ACC112 (cell line): Measurements from ENCODE around the gene PDIK1L.
"Not testable (repeated sequence)": the region's sequence is repeated elsewhere in the genome, so short reads cannot be mapped to it uniquely, and the experiment has no call there.

Experiments
- H2AFZ ChIP-seq: fragments of 200-600 bp; sonication (generic); one replicate; pipeline ENCODE4 v1.6.0; 2017; ENCODE audit warnings: antibody characterized with exemption, low read length; ENCODE audit not compliant: unreplicated experiment
- H3K27ac ChIP-seq: fragments of 200-600 bp; sonication (generic); 2 replicates; pipeline ENCODE4 v1.5.1; 2014; ENCODE audit warnings: low read depth, mild to moderate bottlenecking, antibody characterized with exemption, low read length, moderate library complexity
- H3K27me3 ChIP-seq: fragments of 200-600 bp; sonication (generic); 2 replicates; pipeline ENCODE4 v1.6.1; 2014; ENCODE audit warnings: mild to moderate bottlenecking, antibody characterized with exemption, low read length, moderate library complexity, mixed read lengths; ENCODE audit not compliant: insufficient read depth
- H3K36me3 ChIP-seq: fragments of 200-600 bp; sonication (generic); 2 replicates; pipeline ENCODE4 v1.6.1; 2016; ENCODE audit warnings: mild to moderate bottlenecking, antibody characterized with exemption, low read length, moderate library complexity, mixed read lengths; ENCODE audit not compliant: insufficient read depth
- H3K4me1 ChIP-seq: fragments of 200-600 bp; sonication (generic); one replicate; pipeline ENCODE4 v1.6.1; 2016; ENCODE audit warnings: low read length, mixed read lengths; ENCODE audit not compliant: insufficient read depth, unreplicated experiment, control insufficient read depth
- H3K4me3 ChIP-seq: fragments of 200-600 bp; sonication (generic); 2 replicates; pipeline ENCODE4 v1.5.1; 2014; ENCODE audit warnings: mild to moderate bottlenecking, low read depth, low read length
- H3K79me2 ChIP-seq: fragments of 200-600 bp; sonication (generic); one replicate; pipeline ENCODE4 v1.6.0; 2016; ENCODE audit warnings: low read length; ENCODE audit not compliant: control insufficient read depth, unreplicated experiment, insufficient read depth

PDIK1L gene

DNA sequence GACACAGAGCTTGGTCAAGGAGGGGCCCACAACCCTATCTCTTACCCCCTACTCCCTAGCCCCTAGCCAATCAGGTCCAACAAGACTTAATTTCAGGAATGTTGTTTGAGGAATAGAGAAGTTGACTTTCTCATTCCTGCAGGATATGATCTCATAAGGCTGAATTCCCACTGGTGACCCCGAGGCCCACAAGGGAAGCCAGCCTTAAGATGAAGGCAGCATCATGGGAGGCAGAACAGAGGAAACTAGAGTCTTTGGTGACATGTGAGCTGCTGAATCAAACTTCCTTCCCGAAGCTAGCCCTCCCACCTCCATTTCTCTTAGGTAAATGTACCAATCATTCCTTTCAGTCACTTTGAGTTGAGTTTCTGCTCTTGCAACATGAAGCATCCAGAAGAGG is 9.1 kb upstream of the PDIK1L start:
- no peak overlapping the region for H3K4me3 ChIP-seq
- no peaks in the 10 kb centered on the region for H3K79me2 ChIP-seq
- peaks cover 16% of the 10 kb centered on the region for H3K4me1 ChIP-seq
- H3K27ac ChIP-seq: no peak overlapping the region
- H3K36me3 ChIP-seq: no peaks in the 10 kb centered on the region
- H3K27me3 ChIP-seq: no peaks in the 10 kb centered on the region
- H2AFZ ChIP-seq: no peak overlapping the region

DNA sequence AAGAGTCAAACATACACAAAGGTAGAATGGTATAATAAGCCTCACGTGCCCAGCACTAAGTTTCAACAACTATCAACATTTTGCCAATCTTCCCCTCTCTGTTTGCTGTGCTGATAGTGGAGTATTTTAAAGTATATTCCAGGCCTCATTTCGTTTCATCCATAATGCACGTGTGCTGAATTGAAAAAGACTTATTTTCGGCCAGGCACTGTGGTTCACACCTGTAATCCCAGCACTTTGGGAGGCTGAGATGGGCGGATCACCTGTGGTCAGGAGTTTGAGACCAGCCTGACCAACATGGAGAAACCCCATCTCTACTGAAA is 6.4 kb upstream of the PDIK1L start:
- H3K4me1 ChIP-seq: peaks cover 14% of the 10 kb centered on the region
- not testable (repeated sequence) for H3K36me3 ChIP-seq, H2AFZ ChIP-seq, H3K27ac ChIP-seq, H3K27me3 ChIP-seq, H3K79me2 ChIP-seq, H3K4me3 ChIP-seq

DNA sequence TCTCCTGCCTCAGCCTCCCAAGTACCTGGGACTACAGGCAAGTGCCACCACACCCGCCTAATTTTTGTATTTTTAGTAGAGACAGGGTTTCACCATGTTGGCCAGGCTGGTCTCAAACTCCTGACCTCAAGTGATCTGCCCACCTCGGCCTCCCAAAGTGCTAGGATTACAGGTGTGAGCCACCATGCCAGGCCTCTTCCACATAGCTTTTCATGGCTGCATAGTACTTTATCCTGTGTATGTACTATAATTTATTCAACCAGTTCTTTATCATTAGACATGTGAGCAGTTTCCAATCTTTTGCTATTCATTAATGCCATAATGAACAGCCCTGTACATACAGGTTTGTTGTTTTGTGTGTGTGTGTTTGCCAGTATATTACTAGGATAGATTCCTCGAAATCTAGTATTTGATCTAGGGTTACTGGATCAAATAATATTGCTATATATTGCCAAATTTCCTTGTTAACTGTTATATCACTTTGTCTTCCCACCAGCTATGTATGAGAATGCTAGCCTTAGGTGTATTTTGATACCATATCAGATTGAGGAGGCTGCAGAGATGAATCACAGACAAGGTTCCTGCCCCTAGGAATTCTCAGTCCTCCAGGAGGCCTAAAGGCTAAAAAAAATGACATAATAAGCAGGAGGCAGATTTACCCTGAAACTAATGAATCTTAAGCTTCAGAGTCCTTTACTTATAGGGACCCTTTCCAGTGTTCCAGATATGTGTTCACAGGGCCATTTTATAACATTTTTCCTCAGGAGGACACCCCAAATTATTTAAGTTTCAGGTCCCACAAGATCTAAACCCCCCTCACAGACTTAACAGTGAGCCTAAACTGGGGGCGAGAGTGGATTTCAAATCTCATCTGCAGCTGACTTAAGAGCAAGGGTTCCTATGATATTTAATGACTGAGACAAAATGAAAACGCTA is 2.1 kb upstream of the PDIK1L start:
- no peaks in the 10 kb centered on the region for H3K36me3 ChIP-seq

DNA sequence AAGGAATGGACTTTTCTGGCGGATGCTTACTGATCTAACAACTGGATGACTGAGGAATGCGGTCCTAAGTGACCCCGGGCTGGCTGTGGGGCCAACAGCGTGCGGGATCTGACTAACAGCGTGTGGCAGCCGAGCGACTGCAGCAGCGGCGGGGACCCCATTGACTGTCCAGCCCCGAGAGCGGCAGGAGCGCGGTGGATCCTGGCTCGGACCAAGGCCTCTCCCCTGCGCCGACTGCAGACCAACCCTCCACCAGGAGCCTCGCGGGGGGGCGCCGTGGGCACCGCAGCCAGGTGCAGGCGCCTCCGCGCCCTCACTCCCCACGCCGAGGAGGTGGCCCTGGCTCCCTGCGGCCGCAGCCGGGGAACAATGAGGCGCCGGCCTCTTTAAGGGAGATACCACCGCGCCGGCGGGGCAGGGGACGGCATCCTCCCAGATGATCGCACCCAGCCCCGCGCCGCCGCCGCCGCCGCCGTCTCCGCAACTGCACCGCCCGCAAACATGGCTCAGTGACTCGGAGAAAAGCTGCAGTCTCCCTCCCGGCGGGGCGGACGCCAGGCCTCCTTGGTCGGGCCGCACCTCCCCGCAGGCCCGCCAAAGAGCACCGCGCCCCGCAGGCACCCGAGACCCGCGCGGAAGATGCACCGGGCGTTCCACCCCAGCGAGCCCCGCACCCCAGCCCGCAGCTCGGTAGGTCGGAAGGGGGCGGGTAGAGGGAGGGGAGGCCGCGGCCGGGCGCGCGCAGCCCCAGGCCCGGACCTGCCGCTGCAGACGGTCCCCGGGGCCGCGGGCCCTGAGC is 694 bp upstream of the PDIK1L start:
- H3K36me3 ChIP-seq: no peaks in the 10 kb centered on the region
- H3K79me2 ChIP-seq: peaks cover 7% of the 10 kb centered on the region
- peak overlapping the region; percentile 90 for H3K4me3 ChIP-seq
- H3K27ac ChIP-seq: peak overlapping the region; percentile 23; the same call in 1 of the 2 replicates
- H3K4me1 ChIP-seq: peaks cover 6% of the 10 kb centered on the region
- peak overlapping the region; percentile 94 for H2AFZ ChIP-seq
- no peaks in the 10 kb centered on the region for H3K27me3 ChIP-seq

More for the DNA sequence above, 2.1 kb upstream of the PDIK1L start:
- peaks cover 7% of the 10 kb centered on the region for H3K79me2 ChIP-seq
- peaks cover 6% of the 10 kb centered on the region for H3K4me1 ChIP-seq
- H3K27ac ChIP-seq: no peak overlapping the region
- H3K27me3 ChIP-seq: no peaks in the 10 kb centered on the region
- no peak overlapping the region for H3K4me3 ChIP-seq
- no peak overlapping the region for H2AFZ ChIP-seq

DNA sequence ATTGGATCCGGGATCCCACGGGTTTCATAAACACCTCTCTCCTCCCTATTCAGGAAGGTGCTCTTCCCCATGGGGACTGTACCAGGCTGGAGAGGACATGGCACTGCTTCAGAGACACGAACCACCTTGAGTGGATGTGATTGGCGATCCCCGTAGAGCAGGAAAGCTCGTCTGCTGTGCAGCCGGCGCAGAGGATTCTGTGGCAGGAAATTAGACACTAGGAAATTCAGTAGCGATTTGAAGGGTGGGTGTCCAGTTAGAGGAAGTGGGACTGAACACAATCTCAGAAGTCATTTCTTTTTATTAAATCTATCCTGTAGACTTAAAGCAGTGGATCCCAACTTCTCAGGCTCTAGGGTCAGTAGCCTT is 767 bp downstream of the PDIK1L start:
- H3K27ac ChIP-seq: no peak overlapping the region
- peaks cover 7% of the 10 kb centered on the region for H3K79me2 ChIP-seq
- H2AFZ ChIP-seq: peak overlapping the region; percentile 95

DNA sequence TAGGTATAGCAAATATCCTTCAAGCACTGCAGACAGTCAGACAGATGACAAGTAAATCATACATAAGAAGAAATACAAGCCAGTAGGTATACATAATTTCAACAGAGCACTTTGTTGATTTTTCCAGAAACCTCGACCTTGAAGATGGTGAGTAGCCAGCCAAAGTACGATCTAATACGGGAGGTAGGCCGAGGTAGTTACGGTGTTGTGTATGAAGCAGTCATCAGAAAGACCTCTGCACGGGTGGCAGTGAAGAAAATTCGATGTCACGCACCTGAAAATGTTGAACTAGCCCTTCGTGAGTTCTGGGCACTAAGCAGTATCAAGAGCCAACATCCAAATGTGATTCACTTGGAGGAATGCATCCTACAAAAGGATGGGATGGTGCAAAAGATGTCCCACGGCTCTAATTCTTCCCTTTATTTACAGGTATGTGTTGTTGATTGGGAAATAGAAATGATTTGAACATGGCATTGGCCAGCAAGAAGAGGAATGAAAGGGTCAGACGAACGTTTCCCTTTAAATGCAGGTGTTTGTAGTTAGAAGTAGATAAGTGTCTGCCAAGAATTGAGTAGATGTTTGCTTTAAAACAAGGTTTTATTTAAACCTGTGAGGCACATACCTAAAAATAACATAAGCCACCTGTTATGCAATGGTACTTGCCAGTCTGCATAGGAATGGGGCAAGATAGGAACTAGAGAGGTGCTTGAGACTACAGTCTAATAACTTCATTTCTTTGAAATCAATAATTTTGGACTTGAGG is 2.7 kb downstream of the PDIK1L start:
- Histone ChIP-seq H3K79me2 (peaks cover 7% of the 10 kb centered on the region), H3K27me3 (no peaks in the 10 kb centered on the region), H3K36me3 (no peaks in the 10 kb centered on the region), H2AFZ (no peak overlapping the region), H3K4me3 (no peak overlapping the region), H3K27ac (no peak overlapping the region), H3K4me1 (peaks cover 6% of the 10 kb centered on the region)

More for the DNA sequence above, 767 bp downstream of the PDIK1L start:
- H3K36me3 ChIP-seq: no peaks in the 10 kb centered on the region
- H3K4me3 ChIP-seq: peak overlapping the region; percentile 90
- H3K4me1 ChIP-seq: peaks cover 6% of the 10 kb centered on the region
- H3K27me3 ChIP-seq: no peaks in the 10 kb centered on the region

DNA sequence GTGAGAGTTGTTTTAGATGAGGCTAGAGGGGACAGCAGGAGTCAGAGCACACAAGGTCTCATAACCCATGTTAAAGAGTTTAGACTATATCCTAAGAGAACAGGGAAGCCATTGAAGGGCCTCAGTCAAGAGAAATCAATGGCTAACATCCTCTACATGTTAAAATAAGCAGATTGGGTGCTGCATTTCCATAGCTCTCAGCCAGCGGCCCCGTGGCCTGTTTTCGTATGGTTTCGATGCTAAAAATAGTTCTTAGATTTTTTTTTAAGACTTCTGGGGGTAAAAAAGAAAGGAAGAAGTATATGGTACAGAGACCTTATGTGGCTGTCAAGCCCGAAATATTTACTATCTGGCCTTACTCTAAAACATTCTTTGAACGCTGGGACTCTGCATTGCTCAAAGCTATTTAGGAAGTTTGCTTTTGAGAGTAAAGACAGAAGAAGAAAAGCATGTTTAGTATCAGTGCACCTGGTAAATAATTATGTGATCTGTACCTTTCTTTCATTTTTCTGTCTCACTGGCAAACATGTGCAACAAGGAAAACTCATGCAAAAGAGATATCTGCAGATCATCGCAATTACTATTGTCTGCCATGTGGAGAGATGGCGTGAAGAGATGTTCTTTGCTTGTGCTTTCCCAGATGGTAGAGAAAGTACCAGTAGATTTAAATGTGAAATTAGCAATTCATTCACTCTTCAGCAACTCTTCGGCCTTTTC is 8.4 kb downstream of the PDIK1L start:
- H3K4me3 ChIP-seq: no peak overlapping the region
- H3K27me3 ChIP-seq: no peaks in the 10 kb centered on the region
- H3K36me3 ChIP-seq: no peaks in the 10 kb centered on the region
- H3K27ac ChIP-seq: no peak overlapping the region
- H3K4me1 ChIP-seq: peaks cover 23% of the 10 kb centered on the region
- no peak overlapping the region for H2AFZ ChIP-seq
- no peaks in the 10 kb centered on the region for H3K79me2 ChIP-seq

DNA sequence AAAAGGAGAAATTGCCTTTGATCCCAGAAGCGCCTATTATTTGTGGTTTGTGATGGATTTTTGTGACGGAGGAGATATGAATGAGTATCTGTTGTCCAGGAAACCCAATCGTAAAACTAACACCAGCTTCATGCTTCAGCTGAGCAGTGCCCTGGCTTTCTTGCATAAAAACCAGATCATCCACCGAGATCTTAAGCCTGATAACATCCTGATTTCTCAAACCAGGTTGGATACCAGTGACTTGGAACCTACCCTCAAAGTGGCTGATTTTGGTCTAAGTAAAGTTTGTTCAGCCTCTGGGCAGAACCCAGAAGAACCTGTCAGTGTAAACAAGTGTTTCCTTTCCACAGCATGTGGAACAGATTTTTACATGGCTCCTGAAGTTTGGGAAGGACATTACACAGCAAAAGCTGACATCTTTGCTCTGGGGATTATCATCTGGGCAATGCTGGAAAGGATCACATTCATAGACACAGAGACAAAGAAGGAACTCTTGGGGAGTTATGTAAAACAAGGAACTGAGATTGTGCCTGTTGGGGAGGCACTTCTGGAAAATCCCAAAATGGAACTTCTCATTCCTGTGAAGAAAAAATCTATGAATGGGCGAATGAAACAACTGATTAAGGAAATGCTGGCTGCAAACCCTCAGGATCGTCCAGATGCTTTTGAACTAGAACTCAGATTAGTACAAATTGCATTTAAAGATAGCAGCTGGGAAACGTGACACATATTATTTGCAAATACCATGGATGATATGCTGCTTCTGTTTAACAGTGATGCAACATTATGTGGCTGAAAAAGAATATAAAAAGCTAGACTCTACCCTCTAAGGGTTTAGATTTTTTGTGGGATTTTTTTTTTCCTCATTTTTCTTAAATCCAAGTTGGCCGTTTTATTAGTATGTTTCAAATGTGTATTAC is 10.5 kb downstream of the PDIK1L start:
- Histone ChIP-seq H3K79me2 (no peaks in the 10 kb centered on the region), H3K27me3 (no peaks in the 10 kb centered on the region), H2AFZ (no peak overlapping the region), H3K4me3 (no peak overlapping the region), H3K27ac (peak overlapping the region; percentile 60; the same call in 1 of the 2 replicates), H3K4me1 (peaks cover 23% of the 10 kb centered on the region), H3K36me3 (no peaks in the 10 kb centered on the region)
